GM18870 (cell line): ENCODE measurements around the gene OPRM1.
"Not testable (repeated sequence)": the region's sequence is repeated elsewhere in the genome, so short reads cannot be mapped to it uniquely, and the experiment has no call there.

Source experiments
- ATAC-seq: cut with Tn5 transposase; IDR thresholded peaks from one replicate; pipeline ENCODE4 v1.9.1; 2021; ENCODE audit warnings: moderate library complexity; ENCODE audit not compliant: unreplicated experiment

The OPRM1 gene

DNA sequence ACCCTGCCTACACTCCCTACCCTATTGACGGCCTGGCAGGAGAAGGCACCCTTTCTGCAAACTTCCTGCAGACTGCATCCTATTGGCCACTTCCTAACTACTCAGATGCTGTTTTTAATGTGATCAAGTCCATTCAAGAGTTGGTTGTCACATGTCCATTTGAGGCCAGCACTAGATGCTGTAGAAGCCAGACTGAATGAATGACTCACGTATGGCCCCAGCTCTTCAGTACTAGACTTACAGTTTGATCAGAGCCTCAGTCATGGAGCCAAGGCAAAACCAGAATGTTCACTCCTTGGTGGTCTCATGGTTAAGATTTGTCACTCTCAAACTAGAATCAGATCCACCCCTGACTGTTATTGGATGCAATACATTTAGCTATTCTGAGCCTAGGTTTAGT is 101.7 kb downstream of the OPRM1 start:
- no peak for ATAC-seq

DNA sequence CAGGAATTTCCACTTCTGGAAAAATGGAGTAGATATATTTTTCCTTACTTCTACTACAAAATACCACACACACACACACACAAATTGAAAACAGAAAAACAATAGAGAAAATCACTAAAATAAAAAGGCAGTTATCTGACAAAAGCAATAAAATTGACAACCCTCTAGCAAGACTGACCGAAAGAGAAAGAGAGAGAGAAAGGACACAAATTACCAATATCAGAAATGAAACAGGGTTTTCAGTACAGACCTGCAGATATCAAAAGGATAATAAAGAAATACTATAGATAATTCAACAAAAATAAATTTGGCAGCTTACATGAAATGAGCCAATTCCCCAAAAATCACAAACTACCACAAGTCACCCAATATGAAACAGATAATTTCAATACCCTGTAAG is 104.7 kb downstream of the OPRM1 start:
- ATAC-seq, result peak; percentile 52

DNA sequence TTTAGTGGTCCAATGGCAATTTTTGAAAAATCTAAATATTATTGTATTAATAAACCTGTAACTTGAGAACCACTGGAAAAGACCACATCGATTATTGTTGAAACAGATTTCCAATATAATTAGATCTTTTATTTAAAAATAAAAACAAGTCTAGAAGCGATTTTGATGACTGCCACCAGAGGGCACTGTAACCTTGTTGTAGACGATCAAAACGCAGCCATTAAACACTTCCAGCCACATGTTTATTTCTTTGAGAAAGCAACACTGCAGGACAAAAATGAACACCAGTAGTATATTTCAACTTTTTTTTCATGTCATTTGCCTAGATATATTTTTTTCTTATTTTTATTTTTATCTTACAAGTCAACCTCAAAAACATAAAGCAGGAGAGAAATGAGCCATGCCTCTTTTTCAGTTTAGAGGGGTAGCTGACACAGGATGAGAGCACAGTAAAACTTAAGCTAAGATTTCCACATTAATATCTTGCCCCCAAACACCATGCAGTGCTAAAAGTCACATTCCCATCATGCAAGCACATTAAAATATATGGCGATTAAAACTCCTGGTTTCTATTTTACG is 115.4 kb downstream of the OPRM1 start:
- no peak for ATAC-seq

DNA sequence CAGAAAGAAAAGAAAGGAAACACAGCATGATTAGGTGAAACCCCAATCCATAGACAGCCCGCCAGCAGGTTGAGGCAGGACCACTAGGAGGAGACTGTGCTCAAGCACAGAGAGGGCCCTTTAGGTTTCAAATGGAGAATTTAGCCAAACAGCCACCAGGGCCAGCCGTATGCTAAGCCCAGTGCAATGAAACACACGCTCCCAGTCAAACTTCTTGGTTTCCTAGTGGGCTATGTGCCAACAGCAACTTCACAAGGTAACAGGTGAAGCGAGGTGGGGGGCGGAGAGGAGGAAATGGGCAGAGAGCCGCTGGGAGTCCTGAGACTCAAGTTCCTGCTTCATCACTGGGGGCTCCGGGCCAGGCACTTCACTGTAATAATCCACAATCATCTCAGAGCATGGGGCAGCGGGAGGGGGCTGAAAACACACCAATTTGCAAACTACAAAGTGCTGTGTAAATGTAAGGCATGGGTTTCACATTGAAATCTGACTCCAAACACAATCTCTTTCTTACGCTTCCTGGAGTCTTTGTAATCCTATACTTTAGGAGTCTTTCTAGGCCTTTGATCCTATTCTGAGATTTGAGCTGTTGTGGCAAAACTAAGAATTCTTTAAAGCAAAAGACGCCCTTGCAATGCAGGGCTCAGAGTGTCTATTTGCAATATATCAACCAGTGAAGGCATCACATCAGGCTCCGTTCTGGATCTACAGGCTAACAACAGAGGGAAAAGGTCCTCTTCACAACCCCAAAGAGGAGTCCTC is 117.3 kb downstream of the OPRM1 start:
- peak; percentile 79 for ATAC-seq

DNA sequence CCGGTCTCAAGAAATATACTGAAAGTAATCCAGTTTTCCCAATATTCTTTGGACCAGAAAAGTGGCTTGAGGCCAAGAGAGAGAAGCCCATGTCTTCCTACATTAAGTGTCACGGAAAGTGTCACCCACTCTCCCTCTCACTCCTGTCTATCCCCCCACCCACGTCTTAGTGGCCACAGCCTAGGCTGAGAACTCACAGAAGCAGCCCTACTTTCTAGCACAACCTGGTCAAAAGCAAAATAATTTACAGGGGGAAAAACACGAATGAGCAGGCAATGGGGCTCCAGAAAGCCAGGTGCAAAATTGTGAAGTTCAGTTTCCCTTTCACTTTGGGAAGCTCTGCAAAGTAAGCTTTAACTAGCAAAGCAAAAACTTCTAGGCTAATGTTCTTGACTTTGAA is 118.0 kb downstream of the OPRM1 start:
- peak; percentile 37 for ATAC-seq

DNA sequence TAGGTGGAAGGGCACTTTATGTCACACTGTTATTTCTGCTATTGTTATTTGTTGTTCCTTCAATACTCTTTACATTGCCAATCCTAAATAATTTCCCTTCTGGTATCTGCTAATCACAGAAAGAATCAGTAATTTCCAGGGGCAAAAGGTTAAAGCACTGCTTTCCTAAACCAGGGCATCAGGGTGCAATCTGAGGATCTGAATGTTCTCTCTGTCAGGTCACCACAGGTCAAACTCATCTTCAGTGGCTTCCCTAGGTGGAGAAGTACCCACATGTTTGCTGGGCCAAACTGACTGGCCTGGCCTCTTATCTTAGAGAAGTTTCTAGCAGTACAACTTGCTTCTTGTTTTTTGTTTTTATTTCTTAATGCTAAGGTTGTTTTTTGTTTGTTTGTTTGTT is 118.7 kb downstream of the OPRM1 start:
- ATAC-seq, result no peak

DNA sequence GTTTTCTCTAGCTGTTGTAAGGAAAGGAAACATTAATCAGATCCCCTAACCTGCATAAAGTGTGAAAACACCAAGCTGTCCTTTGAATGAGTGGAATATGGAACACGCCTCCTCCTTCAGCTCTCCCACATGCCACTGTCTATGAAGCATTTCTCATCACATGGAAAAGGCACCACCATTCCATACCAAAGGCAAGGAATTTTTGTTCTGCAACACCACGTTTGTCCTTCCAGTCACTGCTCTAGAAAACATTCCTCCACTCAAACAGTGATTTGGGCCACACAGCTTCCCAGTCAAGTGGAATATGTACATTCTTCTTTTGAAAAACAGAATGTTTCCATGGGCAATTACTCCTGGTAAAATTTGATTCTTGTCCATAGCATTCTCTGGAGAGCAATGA is 120.1 kb downstream of the OPRM1 start:
- no peak for ATAC-seq

DNA sequence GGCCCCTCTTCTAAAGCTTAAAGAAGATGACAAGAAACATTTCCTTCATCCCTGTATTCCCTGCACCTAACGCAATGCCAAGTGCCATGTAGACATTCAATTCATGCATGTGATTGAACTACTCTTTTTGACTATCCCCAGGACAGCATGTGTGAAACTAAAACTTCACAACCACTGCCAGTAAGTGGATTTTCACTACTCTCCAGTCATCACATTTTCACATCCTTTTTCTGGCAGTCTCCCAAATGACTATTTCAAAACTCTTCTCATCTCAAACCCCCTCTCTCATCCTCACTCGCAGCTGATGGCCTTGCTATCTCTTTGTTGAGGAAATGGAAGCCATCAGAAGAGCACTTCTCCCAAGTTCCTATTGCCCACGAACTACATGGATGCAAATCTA is 122.6 kb downstream of the OPRM1 start:
- ATAC-seq, result peak; percentile 77

DNA sequence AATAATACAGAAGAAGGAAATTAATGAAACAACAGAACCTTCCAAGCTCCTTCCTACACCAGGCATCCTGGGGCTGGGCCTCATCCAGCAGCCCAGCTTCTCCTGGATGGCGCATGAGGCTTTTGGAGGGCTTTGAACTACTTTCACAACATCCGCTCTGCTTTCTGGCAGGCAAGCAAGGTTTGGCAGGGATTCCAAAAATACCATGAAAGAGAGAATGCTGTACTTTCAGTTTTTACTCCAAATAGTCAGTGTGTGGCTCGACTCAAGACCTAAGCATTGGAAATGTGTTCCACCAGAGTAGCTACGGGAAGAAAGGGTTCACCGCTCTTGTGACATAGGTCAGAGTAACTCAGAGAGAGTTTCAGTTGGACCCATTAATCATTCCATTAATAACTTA is 125.4 kb downstream of the OPRM1 start:
- no peak for ATAC-seq

DNA sequence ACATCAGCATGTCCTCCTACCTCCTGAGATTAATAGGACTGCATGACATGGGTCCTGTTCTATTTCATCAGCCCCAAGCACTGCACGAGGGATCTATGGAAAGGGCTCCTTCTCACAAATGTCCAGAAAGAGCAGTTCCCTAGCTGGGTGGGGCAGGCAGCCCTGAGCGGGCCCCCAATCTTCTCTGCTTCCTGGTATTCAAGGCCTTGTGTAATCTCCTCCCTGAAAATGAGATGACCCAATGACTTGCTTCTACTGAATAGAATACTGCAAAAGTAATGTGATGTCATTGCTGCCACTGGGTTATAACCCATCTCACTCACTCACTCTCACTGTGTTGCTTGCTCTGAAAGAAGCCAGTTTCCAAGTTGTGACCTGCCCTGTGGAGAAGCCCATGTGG is 126.4 kb downstream of the OPRM1 start:
- no peak for ATAC-seq

DNA sequence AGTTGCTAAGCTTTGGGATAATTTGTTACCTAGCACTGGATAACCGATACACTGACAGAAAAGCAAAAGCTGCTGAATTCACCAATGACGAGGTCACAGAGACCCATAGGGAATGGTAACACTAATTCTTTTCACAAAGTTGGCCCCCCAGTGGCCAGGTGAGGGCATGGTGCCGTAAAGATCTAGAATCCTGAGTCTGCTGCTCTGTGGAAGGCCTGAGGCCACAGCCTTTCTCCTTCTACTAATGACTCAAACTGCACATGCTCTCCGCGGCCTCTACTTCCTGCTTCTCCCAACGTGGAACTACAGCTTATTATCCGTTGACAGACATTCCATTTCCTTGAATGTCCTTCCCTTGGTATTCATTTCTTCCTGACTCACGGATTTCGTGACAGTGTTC is 127.1 kb downstream of the OPRM1 start:
- no peak for ATAC-seq

DNA sequence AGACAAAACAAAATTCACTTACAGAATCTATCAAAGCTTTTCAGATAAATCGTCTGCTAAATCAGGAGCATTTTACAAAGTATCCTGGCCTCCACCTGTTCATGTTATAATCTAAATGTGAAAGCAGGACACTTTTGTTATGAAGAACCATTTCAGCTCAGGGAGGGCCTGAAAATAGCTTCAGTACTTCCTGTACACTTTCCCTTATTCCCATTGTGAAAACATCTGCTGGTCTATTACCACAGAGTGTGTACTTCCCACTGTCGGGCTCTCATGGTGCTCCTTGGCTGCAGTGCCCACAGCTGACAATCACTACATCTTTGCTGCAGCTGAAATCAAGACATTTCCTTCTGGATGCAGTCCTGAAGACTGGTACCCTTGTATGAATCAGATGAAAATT is 128.1 kb downstream of the OPRM1 start:
- ATAC-seq, result no peak

DNA sequence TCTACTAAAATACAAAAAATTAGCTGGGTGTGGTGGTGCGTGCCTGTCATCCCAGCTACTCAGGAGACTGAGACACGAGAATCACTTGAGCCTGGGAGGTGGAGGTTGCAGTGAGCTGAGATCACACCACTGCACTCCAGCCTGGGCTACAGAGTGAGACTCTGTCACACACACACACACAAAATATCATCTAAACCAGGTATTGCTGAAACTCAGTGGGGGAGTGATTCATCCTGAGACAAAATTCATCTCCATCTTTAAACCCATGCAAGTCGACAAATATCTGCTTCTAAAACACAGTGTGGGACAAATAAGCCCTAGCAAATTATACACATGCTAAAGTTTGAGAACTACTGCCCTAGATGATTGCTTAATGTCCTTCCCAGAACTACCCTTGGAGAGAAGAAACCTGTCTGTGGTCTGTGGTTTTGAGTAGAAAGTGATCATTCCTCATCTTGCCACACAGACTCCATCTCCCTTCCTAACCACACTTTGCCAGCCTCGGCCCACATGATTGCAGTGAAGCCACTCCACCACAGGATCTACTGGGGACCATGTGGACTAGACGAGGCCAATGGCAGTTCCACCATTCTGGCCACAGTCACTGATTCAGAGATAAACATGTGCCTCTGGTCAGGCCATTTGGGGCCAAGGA is 130.3 kb downstream of the OPRM1 start:
- peak; percentile 40 for ATAC-seq

DNA sequence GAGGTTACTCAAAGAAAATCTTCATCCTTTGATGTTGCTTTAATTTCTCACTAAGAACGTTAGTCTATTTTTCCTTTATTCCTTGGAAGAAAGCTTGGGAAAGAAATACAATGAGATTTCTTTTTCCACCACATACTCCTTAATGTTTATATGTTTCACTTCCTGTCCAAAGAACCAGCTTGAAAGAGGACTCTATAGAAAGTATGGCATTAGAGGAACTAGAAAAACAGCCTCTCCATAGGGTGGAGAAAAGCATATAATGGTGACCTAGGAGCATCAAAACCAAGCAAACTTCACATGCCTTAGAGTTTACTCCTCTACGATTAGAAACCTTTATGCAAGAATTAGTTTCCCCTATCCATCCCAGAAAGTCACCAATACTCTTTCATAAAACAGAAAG is 131.1 kb downstream of the OPRM1 start:
- no peak for ATAC-seq

DNA sequence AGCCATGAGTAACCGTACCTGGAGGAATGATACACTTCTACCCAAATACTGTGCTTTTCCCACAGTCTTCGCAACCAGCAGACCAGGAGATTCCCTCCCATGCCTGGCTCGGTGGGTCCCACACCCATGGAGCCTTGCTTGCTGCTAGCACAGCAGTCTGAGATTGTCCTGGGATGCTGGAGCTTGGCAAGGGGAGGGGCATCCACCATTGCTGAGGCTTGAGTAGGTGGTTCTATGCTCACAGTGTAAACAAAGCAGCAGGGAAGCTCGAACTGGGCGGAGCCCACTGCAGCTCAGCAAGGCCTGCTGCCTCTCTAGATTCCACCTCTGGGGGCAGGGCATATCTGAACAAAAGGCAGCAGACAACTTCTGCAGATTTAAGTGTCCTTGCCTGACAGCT is 133.4 kb downstream of the OPRM1 start:
- not testable (repeated sequence) for ATAC-seq

DNA sequence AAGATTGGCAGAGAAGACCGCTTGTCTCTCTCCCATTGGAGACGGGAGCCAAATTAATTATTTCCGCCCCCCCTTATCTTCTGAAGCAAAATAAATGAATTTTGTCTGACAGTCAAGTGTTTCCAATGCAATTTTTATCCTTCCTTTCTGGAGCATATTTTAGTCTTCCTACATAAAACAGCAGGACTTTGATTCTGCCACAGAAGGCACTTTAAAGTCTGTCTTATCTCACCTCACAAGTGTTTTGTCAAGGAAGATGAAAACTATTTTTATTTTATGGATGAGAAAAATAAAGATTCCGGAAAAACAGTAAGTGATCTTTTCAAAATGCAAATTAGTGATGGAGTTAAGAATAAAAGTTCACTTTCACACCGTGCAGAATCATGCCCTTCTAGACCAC is 140.4 kb downstream of the OPRM1 start:
- no peak for ATAC-seq

DNA sequence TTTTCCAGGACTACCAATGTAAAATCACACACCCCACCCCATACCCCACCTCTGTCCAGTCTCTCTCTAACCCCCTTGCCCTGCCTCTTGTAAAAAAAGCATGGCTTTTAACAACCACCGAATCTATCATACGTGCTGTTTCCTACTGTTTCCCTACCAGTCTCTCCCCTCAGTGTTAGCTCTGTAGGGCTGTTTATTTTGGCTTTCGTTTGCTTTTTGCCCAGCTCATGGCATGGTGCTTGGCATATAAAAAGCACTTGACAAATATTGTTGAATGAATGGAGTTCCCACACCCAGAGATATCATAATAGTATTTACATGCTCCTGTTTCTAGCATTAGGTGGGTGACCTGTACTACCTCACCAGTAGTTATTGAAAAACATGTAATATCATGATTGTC is 148.2 kb downstream of the OPRM1 start:
- ATAC-seq, result no peak

DNA sequence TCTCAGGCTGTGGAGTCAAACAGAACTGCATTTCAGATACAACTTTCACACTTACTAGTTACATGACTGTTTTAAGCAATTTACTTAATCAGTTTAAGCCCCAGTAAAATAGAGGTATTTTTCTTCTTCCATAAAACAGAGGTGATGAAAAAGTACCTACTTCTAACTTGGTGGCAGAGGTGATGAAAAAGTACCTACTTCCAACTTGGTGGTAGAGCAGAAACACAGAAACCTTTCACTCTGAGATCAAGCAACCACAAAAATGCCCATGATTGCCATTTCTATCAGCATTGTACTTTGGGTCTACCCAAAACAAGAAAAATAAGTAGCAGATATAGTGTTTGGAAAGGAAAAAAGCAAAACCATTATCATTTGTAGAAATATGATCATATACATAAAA is 148.7 kb downstream of the OPRM1 start:
- ATAC-seq, result no peak

DNA sequence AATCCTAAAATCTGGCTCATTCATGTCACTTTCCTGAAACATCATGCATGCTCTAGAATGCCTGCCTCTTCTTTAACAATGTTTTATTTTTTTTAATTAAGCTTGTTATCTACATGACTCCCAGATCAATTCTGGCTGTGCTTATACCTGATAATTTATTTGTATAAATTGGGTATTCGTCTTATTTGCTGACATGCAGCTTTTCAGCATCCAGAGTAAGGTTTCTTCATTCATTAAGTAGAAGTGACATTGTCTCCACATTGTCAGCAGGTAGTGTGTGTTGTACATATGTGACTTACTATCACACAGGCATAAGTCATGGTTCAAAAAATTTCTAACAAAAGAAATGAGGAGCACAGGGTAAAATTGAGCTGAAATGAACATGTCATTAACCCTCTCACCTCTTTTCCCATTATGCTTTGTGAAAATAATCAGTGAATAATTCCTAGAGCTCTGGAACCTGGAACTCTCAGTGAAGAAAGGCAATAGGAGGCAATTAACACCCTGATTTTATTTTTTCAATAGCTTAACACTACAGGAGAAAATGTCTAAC is 157.4 kb downstream of the OPRM1 start:
- no peak for ATAC-seq

DNA sequence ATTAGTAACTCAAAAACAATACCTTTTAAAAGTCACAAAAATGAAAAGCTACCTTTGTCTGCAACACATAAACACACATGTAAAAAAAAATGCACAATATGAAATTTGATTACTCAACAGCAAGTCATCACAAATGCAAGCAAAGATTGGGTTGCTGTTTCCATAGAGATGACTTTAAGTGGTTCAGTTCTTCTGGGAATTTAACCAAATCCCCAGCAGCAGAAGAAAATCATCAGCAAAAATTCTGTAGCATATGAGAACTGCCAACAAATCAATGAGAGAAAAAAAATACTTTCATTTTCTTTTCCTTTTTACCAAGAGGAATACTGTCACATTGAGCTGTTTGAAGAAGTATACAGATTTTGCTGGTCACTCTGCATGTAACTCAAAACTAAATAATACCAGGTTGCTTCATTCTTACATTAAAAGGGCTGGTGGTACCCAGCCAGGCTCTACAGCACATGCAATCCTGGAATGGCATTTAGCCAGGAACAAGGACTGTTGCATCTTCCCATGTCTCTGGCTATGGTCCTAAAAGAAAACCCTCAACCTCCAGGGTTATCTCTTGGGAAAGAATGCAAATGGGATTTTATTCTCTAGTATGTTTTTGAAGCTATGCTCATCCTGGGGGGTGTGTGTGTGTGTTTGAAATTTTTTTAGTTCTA is 158.3 kb downstream of the OPRM1 start:
- ATAC-seq, result no peak

DNA sequence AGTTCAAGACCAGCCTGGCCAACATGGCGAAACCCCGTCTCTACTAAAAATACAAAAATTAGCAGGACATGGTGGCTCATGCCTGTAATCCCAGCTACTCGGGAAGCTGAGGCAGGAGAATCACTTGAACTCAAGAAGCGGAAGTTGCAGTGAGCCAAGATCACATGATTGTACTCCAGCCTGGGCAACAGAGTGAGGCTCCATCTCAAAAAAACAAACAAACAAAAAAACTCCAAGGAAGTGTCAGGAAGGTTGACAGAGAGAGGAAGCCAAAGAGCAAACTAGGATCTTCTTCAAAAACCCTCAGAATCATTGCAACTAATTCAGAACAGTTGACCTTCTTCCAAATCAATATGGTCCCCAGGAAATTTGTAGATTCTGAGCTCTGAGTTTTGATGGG is 162.6 kb downstream of the OPRM1 start:
- ATAC-seq, result not testable (repeated sequence)

DNA sequence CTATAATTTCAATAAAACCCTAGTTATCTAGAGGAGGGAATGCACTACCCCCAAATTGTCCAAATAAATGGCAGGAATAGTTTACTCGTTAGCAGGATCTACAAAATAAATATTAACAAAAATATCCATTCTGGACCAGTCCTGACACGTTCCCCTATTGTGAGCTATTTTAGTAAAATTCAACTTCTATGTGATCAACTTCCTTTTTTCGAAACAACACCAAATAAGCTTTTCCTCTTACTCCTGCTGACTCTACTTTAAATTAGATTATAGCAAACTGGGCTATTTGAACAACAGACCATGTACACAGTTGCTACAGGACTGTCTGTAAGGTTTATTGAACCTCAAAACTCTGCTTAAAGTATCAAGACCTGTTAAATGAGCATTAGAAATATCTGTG is 163.3 kb downstream of the OPRM1 start:
- no peak for ATAC-seq
